Left ventricle myocardium inferior (tissue), 1 donor: ENCODE results near the gene KRTAP9-9. TPM values are rescaled to one million over a fixed set of nuclear protein-coding genes. Genes with fewer than 3 reads are reported as not detected.
"Not testable (repeated sequence)": the region's sequence is repeated elsewhere in the genome, so short reads cannot be mapped to it uniquely, and the experiment has no call there.

Experiments
- DNase-seq: peaks from one replicate; pipeline ENCODE4 v3.0.0-alpha.2; 2020
- H3K27ac ChIP-seq: fragments of 200-600 bp; replicated peaks from 2 replicates; pipeline ENCODE4 v1.8.0; 2021
- H3K27me3 ChIP-seq: fragments of 200-600 bp; 2 replicates; pipeline ENCODE4 v1.8.0; 2021; ENCODE audit warnings: low read depth
- H3K36me3 ChIP-seq: fragments of 200-600 bp; 2 replicates; pipeline ENCODE4 v1.8.0; 2021
- H3K4me1 ChIP-seq: fragments of 200-600 bp; 2 replicates; pipeline ENCODE4 v1.8.0; 2021
- H3K4me3 ChIP-seq: fragments of 200-600 bp; 2 replicates; pipeline ENCODE4 v1.8.0; 2021; ENCODE audit warnings: mild to moderate bottlenecking, moderate library complexity
- H3K9me3 ChIP-seq: fragments of 200-600 bp; replicated peaks from 2 replicates; pipeline ENCODE4 v1.8.0; 2021
- intact Hi-C: fragments of 100-400 bp; cut with micrococcal nuclease; formaldehyde crosslinking; loops from one replicate; pipeline ENCODE4 v1.11.0; 2022
- long read RNA-seq: library from polyadenylated mRNA; unstranded; transcript quantifications from one replicate; pipeline ENCODE4 v2.0.0, GENCODE V29; 2021
- total RNA-seq: library from RNA; stranded (reverse); fragmentation: NEBNext Ultra II Directional; extraction: Animal tissue kit (Norgen Biotek cat#: 25700); gene quantifications from one replicate; pipeline ENCODE4 v1.2.1, GENCODE V29; 2021
- TF ChIP-seq, protein P1 (sequence below): fragments of 200-600 bp; IDR thresholded peaks from 2 replicates; pipeline ENCODE4 v1.8.0; 2021; ENCODE audit warnings: antibody characterized with exemption, mild to moderate bottlenecking, borderline replicate concordance
- donor health status: DM: no; HTN: yes; CAD: no; lungs with severe emphysema.

The KRTAP9-9 gene
- total RNA-seq = not detected
- long read RNA-seq = 0 reads

DNA sequence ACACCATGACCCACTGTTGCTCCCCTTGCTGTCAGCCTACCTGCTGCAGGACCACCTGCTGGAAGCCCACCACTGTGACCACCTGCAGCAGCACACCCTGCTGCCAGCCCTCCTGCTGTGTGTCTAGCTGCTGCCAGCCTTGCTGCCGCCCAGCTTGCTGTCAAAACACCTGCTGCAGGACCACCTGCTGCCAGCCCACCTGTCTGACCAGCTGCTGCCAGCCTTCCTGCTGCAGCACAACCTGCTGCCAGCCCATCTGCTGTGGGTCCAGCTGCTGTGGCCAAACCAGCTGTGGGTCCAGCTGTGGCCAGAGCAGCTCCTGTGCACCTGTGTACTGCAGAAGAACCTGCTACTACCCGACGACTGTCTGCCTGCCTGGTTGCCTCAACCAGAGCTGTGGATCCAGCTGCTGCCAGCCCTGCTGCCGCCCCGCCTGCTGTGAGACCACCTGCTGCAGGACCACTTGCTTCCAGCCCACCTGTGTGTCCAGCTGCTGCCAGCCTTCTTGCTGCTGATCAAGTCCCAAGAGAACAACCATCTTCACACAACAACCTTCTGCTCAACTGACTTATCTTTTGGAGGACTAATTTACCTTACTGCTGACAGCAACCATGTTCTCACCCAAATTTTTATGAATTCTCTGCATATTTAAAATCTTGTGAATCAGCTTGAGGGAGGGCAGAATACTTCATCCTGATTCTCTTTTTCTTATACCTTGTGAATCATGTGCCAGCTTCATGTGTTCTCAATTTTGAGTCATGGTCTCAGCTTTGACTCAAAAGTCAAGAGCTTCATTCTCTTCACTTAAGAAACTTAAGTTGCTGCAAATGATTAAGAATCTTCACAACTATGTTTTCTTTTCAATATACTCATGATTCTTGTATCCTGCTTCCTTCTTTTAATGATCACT is at the start of gene KRTAP9-9:
KRTAP9-9 (plus strand) TSS at position 4 of the 910 bp plus-strand sequence.
- H3K9me3 ChIP-seq, H3K4me3 ChIP-seq, H3K27ac ChIP-seq, H3K4me1 ChIP-seq, intact Hi-C loops, DNase-seq, H3K36me3 ChIP-seq: not testable (repeated sequence)
- H3K27me3 ChIP-seq = peaks cover 94% of the 10 kb centered on the region

DNA sequence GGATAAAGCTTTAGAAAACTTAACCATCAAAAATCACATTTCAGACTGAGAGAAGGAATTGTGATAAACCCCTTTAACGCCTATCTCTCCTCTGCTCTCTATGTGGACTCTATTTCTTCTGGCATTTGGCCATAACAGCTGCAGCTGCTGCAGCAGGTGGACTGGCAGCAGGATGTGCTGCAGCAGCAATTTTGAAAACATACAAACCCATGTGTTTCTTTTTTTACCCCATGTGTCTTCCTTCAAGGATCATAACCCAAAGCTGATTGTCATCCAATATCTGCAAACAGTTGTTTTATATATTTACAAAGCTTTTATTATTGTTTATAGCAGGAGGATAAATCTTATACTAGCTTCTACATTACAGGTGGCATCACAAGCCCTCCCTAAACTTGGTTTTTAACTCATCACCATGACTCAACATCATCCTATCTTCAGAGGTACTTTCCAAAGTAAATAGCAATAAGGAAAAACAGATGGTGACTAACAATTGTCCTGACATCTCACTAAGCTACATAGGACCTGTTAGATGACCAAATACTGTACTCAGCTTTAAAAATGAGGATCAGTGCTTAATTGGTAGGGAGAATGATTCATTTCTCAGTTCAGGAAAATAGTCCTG is 43.2 kb upstream of the KRTAP9-9 start:
- H3K4me1 ChIP-seq = no peaks in the 10 kb centered on the region
- no peak overlapping the region for H3K4me3 ChIP-seq
- no peak overlapping the region for H3K27ac ChIP-seq
- intact Hi-C loops = no loop called here
- H3K27me3 ChIP-seq = peaks cover 90% of the 10 kb centered on the region
- H3K36me3 ChIP-seq = no peaks in the 10 kb centered on the region
- DNase-seq = no peak
- TF ChIP-seq, protein P1, sequence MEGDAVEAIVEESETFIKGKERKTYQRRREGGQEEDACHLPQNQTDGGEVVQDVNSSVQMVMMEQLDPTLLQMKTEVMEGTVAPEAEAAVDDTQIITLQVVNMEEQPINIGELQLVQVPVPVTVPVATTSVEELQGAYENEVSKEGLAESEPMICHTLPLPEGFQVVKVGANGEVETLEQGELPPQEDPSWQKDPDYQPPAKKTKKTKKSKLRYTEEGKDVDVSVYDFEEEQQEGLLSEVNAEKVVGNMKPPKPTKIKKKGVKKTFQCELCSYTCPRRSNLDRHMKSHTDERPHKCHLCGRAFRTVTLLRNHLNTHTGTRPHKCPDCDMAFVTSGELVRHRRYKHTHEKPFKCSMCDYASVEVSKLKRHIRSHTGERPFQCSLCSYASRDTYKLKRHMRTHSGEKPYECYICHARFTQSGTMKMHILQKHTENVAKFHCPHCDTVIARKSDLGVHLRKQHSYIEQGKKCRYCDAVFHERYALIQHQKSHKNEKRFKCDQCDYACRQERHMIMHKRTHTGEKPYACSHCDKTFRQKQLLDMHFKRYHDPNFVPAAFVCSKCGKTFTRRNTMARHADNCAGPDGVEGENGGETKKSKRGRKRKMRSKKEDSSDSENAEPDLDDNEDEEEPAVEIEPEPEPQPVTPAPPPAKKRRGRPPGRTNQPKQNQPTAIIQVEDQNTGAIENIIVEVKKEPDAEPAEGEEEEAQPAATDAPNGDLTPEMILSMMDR = no peak
- H3K9me3 ChIP-seq = no peaks in the 10 kb centered on the region

DNA sequence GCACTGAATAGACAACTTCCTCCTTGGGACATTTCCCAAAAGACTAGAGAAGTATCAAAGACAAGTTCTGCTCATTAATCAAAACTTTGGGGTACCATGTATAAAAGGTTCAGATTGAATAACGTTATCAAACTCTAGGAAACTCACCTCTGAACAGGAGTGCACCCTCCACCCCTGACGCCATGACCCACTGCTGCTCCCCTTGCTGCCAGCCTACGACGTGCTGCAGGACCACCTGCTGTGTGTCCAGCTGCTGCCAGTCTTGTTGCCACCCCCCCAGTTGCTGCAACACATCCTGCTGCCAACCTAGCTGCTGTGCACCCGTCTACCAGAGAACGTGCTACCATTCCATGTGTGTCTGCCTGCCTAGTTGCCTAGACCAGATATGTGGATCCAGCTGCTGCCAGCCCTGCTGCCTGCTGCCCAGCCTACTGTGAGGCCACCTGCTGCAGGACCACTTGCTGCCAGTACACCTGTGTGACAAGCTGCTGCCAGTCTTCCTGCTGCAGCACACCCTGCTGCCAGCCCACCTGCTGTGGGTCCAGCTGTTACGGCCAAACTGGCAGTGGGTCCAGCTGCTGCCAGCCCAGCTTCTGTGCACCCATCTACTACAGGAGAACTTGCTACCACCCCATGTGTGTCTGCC is 42.5 kb upstream of the KRTAP9-9 start:
- H3K4me3 ChIP-seq = no peak overlapping the region
- no peak for DNase-seq
- TF ChIP-seq, protein P1 = no peak
- intact Hi-C loops = no loop called here
- H3K27ac ChIP-seq = no peak overlapping the region
- H3K36me3 ChIP-seq = no peaks in the 10 kb centered on the region
- H3K4me1 ChIP-seq = no peaks in the 10 kb centered on the region
- H3K27me3 ChIP-seq = peaks cover 93% of the 10 kb centered on the region
- H3K9me3 ChIP-seq = no peaks in the 10 kb centered on the region

DNA sequence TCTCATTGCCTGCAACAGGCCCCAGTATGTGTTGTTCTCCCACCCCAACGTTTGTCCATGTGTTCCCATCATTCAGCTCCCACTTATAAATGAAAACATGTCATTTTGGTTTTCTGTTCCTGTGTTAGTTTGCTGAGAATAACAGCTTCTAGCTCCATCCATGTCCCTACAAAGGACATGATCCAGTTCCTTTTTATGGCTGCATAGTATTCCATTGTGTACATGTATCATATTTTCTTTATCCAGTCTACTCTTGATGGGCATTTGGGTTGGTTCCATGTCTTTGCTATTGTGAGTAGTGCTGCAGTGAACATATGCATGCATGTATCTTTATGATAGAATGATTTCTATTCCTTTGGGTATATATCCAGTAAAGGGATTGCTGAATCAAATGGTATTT is 39.5 kb upstream of the KRTAP9-9 start:
- no peak for DNase-seq
- Histone ChIP-seq H3K4me1 (no peaks in the 10 kb centered on the region), H3K9me3 (peaks cover 5% of the 10 kb centered on the region), H3K27ac (no peak overlapping the region), H3K27me3 (peaks cover 80% of the 10 kb centered on the region), H3K4me3 (no peak overlapping the region), H3K36me3 (no peaks in the 10 kb centered on the region)
- TF ChIP-seq, protein P1 = no peak
- intact Hi-C loops = no loop called here

DNA sequence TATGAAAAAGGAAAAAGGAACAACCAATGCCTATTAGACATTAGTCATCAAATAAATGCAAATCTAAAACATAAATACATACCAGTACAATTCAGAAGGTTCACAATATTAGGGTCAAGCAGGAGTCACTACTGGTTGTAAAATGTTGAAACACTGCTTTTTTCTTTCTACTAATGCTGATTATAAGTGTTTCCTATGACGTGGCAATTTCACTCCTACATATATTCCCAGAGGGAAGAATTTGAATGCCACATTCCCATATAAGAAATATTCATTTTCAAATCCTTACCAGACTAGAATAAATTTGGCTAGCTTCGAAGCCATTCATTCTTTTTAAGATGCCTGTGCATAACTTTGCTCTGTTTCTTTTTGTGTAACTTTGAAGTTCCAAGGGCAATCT is 31.4 kb upstream of the KRTAP9-9 start:
- Histone ChIP-seq H3K4me1 (no peaks in the 10 kb centered on the region), H3K27ac (no peak overlapping the region), H3K27me3 (peaks cover 45% of the 10 kb centered on the region), H3K9me3 (peaks cover 5% of the 10 kb centered on the region), H3K4me3 (no peak overlapping the region), H3K36me3 (no peaks in the 10 kb centered on the region)
- intact Hi-C loops = no loop called here
- no peak for DNase-seq
- TF ChIP-seq, protein P1 = no peak
